Kidney epithelial cell (primary cell): ENCODE data around the gene PCLO. TPM values are rescaled to one million over a fixed set of nuclear protein-coding genes. Genes with fewer than 3 reads are reported as not detected.

Source experiments
- DNase-seq: peaks from one replicate; pipeline ENCODE4 v3.0.0-alpha.2; 2010; ENCODE audit warnings: low read depth
- H3K27me3 ChIP-seq: 2 replicates; pipeline ENCODE4 v1.6.0; 2011; ENCODE audit warnings: low read length; ENCODE audit not compliant: control insufficient read depth, insufficient read depth
- H3K36me3 ChIP-seq: 2 replicates; pipeline ENCODE4 v1.5.1; 2011; ENCODE audit warnings: low read length; ENCODE audit not compliant: control insufficient read depth, insufficient read depth
- H3K4me3 ChIP-seq: 2 replicates; pipeline ENCODE4 v1.5.1; 2011; ENCODE audit warnings: low read depth, mild to moderate bottlenecking, control low read depth, low read length
- total RNA-seq: library from RNA; depleted of rRNA; stranded (reverse); fragments of >200 nt; gene quantifications from 2 replicates; pipeline ENCODE4 v1.2.3, GENCODE V29; 2015
- TF ChIP-seq, protein P1 (sequence below): IDR thresholded peaks from 2 replicates; pipeline ENCODE4 v1.5.1; 2011; ENCODE audit warnings: mild to moderate bottlenecking, moderate library complexity, low read length, control low read depth, inconsistent platforms; ENCODE audit not compliant: insufficient read depth, poor library complexity, severe bottlenecking

The PCLO gene
- total RNA-seq, 1 donor from 2014 or later: 4.7 TPM

DNA sequence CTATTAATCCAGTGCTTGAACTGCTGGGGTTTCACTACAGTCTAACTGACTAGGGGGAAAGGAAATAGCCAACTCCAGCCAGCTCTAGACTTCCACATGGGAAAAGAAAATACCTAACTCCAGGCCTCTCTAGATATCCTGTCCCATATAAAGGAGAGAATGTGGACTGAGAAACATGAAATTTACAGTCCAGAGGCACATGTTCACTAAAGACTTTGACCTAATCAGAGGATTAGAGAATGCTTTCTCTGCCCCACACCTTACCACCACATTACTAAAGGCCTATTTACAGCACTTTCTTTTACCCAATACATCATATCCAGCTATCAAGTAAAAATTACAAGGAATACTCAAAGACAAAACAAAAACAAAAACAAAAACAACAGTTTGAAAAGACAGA is 164.2 kb downstream of the PCLO start:
- Histone ChIP-seq H3K36me3 (no peaks in the 10 kb centered on the region), H3K4me3 (no peak overlapping the region), H3K27me3 (no peaks in the 10 kb centered on the region)
- TF ChIP-seq, protein P1, sequence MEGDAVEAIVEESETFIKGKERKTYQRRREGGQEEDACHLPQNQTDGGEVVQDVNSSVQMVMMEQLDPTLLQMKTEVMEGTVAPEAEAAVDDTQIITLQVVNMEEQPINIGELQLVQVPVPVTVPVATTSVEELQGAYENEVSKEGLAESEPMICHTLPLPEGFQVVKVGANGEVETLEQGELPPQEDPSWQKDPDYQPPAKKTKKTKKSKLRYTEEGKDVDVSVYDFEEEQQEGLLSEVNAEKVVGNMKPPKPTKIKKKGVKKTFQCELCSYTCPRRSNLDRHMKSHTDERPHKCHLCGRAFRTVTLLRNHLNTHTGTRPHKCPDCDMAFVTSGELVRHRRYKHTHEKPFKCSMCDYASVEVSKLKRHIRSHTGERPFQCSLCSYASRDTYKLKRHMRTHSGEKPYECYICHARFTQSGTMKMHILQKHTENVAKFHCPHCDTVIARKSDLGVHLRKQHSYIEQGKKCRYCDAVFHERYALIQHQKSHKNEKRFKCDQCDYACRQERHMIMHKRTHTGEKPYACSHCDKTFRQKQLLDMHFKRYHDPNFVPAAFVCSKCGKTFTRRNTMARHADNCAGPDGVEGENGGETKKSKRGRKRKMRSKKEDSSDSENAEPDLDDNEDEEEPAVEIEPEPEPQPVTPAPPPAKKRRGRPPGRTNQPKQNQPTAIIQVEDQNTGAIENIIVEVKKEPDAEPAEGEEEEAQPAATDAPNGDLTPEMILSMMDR: no peak
- no peak for DNase-seq

GRCh38 chr7:82985144-82985802 is 177.4 kb downstream of the PCLO start:
- no peaks in the 10 kb centered on the region for H3K27me3 ChIP-seq
- TF ChIP-seq, protein P1: no peak
- no peak for DNase-seq

DNA sequence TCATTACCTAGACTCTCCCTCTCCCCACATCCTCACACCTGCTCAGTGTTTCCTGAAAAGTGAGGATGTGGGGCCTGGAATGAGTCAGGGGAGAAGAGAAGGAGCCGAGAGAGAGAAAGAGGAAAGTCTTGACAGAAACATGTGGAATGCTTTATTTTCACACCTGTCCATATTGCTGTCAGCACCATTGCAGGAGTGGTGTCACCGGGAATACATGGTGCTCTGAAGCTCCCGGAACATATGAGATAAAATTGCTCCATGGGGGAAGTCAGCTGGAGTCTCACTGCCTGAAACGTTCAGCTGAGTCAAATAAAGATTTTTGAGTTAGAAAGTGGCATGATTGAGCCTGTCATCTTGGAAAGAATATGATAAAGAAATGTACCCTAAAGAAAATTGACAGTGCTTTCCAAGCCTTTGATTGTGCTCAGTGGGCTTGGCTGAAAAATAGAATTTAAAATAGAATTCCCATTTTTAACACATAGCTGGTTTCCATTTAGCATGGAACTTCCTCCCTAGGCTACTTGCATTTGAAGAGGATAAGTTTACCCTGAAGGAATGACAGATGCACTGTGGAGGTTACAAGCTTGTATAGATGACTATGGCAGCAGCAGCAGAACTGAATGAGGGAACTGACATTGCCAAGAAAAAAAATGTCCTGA is 182.4 kb downstream of the PCLO start:
- no peak for DNase-seq
- TF ChIP-seq, protein P1: no peak
- H3K4me3 ChIP-seq: no peak overlapping the region
- H3K27me3 ChIP-seq: no peaks in the 10 kb centered on the region
- H3K36me3 ChIP-seq: no peaks in the 10 kb centered on the region

More at GRCh38 chr7:82985144-82985802, 177.4 kb downstream of the PCLO start:
- Histone ChIP-seq H3K36me3 (no peaks in the 10 kb centered on the region), H3K4me3 (no peak overlapping the region)

DNA sequence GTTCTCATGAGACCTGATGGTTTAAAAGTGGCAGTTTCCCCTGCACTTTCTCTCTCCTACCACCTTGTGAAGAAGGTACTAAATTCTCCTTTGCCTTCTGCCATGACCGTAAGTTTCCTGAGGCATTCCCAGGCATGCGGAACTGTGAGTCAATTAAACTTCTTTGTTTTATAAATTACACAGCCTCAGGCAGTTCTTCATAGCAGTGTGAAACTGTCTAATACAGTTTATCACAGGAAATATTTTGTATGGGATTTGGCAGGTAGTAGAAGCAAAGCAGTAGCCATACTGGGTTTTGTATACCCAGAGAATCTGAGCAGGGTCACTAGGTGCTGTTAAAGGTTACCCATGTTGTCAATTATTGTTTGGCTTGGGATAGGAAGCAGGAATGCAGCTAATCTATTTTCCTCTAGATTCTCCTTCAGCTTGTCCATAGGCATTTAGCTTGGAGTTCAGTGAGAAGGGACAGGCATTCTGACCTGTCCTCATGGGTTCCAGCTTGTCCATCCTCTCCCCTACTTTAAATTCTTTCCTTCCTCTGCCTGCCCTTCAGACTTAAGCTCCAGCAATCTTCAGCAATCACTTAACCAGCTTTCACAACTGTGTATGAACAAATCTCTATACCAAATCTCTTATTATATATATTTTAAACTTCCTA is 186.7 kb downstream of the PCLO start:
- H3K4me3 ChIP-seq: no peak overlapping the region

GRCh38 chr7:82972135-82972534 is 190.5 kb downstream of the PCLO start:
- no peak overlapping the region for H3K4me3 ChIP-seq
- no peaks in the 10 kb centered on the region for H3K27me3 ChIP-seq
- TF ChIP-seq, protein P1: no peak
- DNase-seq: no peak
- H3K36me3 ChIP-seq: no peaks in the 10 kb centered on the region

More for the DNA sequence above, 186.7 kb downstream of the PCLO start:
- TF ChIP-seq, protein P1: no peak
- H3K27me3 ChIP-seq: no peaks in the 10 kb centered on the region
- no peaks in the 10 kb centered on the region for H3K36me3 ChIP-seq
- peak; percentile 31 for DNase-seq
